ENCODE data around the gene ACTG2.
A peak's percentile ranks its signal among the peaks of the same experiment; 100 is the strongest.
"Not testable (repeated sequence)": the region's sequence is repeated elsewhere in the genome, so short reads cannot be mapped to it uniquely, and the experiment has no call there.

ACTG2 gene

GRCh38 chr2:73939419-73939818, 46.6 kb downstream of the ACTG2 start:
- TF ChIP-seq CTCF (IDR thresholded peaks at IDR 0.05; ENCODE audit: borderline replicate concordance, extremely low read depth, low read length, poor library complexity, severe bottlenecking) (peak; percentile 31), EZH2 (IDR thresholded peaks at IDR 0.05; ENCODE audit: borderline replicate concordance, low read depth, low read length, severe bottlenecking) (no peak)
- H3K27ac ChIP-seq (ENCODE audit: low read length), result no peak overlapping the region
- H4K20me1 ChIP-seq (ENCODE audit: insufficient read depth, low read length), result peaks cover 58% of the 10 kb centered on the region

GRCh38 chr2:73940066-73940465, 47.3 kb downstream of the ACTG2 start:
- not testable (repeated sequence) for ATAC-seq (ENCODE audit: insufficient read depth, low read depth); DNase-seq; H3K4me1 ChIP-seq (ENCODE audit: insufficient read depth, low read length); H3K27ac ChIP-seq (ENCODE audit: low read length); H2AFZ ChIP-seq (ENCODE audit: low read depth, low read length); H3K4me2 ChIP-seq (ENCODE audit: insufficient read depth, low read length); H3K9me3 ChIP-seq (ENCODE audit: insufficient read depth, low read length, severe bottlenecking); H3K4me3 ChIP-seq (ENCODE audit: low read depth in 1 of 2, low read length in 2 of 2); H3K27me3 ChIP-seq (ENCODE audit: insufficient read depth, low read length, poor library complexity); H3K9ac ChIP-seq (ENCODE audit: low read depth, low read length)
- peaks cover 98% of the 10 kb centered on the region for H3K79me2 ChIP-seq (ENCODE audit: insufficient read depth, low read length)
- peaks cover 63% of the 10 kb centered on the region for H4K20me1 ChIP-seq (ENCODE audit: insufficient read depth, low read length)
- H3K36me3 ChIP-seq (ENCODE audit: insufficient read depth, low read length), result peaks cover 84% of the 10 kb centered on the region

More at GRCh38 chr2:73939419-73939818, 46.6 kb downstream of the ACTG2 start:
- no peaks in the 10 kb centered on the region for H3K4me1 ChIP-seq (ENCODE audit: insufficient read depth, low read length)
- H3K36me3 ChIP-seq (ENCODE audit: insufficient read depth, low read length), result peaks cover 79% of the 10 kb centered on the region
- no peak overlapping the region for H3K9ac ChIP-seq (ENCODE audit: low read depth, low read length)
- no peaks in the 10 kb centered on the region for H3K27me3 ChIP-seq (ENCODE audit: insufficient read depth, low read length, poor library complexity)
- no peak overlapping the region for H3K4me3 ChIP-seq (ENCODE audit: low read depth in 1 of 2, low read length in 2 of 2)
- H3K79me2 ChIP-seq (ENCODE audit: insufficient read depth, low read length), result peaks cover 98% of the 10 kb centered on the region
- no peak overlapping the region for H2AFZ ChIP-seq (ENCODE audit: low read depth, low read length)
- H3K9me3 ChIP-seq (ENCODE audit: insufficient read depth, low read length, severe bottlenecking), result no peaks in the 10 kb centered on the region
- H3K4me2 ChIP-seq (ENCODE audit: insufficient read depth, low read length), result no peak overlapping the region
- no peak for DNase-seq
- ATAC-seq (ENCODE audit: insufficient read depth, low read depth), result peak; percentile 57; the same call in 2 of the 3 replicates

- H3K27ac ChIP-seq (ENCODE audit: low read length), result no peak overlapping the region
- H3K9me3 ChIP-seq (ENCODE audit: insufficient read depth, low read length, severe bottlenecking), result no peaks in the 10 kb centered on the region
- TF ChIP-seq EZH2 (IDR thresholded peaks at IDR 0.05; ENCODE audit: borderline replicate concordance, low read depth, low read length, severe bottlenecking), result no peak
- no peak for TF ChIP-seq CTCF (IDR thresholded peaks at IDR 0.05; ENCODE audit: borderline replicate concordance, extremely low read depth, low read length, poor library complexity, severe bottlenecking)
- ATAC-seq (ENCODE audit: insufficient read depth, low read depth) (no peak), DNase-seq (no peak)
- H3K79me2 ChIP-seq (ENCODE audit: insufficient read depth, low read length), result peaks cover 87% of the 10 kb centered on the region
- H3K4me2 ChIP-seq (ENCODE audit: insufficient read depth, low read length), result no peak overlapping the region
- no peaks in the 10 kb centered on the region for H3K4me1 ChIP-seq (ENCODE audit: insufficient read depth, low read length)
- peaks cover 52% of the 10 kb centered on the region for H4K20me1 ChIP-seq (ENCODE audit: insufficient read depth, low read length)
- no peak overlapping the region for H3K4me3 ChIP-seq (ENCODE audit: low read depth in 1 of 2, low read length in 2 of 2)
- H3K36me3 ChIP-seq (ENCODE audit: insufficient read depth, low read length), result peaks cover 87% of the 10 kb centered on the region
- H3K27me3 ChIP-seq (ENCODE audit: insufficient read depth, low read length, poor library complexity), result no peaks in the 10 kb centered on the region
- H2AFZ ChIP-seq (ENCODE audit: low read depth, low read length), result no peak overlapping the region
- H3K9ac ChIP-seq (ENCODE audit: low read depth, low read length), result no peak overlapping the region
Measured at GRCh38 chr2:73942664-73943063, 49.9 kb downstream of the ACTG2 start.

GRCh38 chr2:73944714-73945113, 51.9 kb downstream of the ACTG2 start:
- H3K36me3 ChIP-seq (ENCODE audit: insufficient read depth, low read length), result peaks cover 87% of the 10 kb centered on the region
- no peaks in the 10 kb centered on the region for H3K9me3 ChIP-seq (ENCODE audit: insufficient read depth, low read length, severe bottlenecking)
- no peak for DNase-seq
- no peak overlapping the region for H2AFZ ChIP-seq (ENCODE audit: low read depth, low read length)
- no peak for ATAC-seq (ENCODE audit: insufficient read depth, low read depth)
- no peak overlapping the region for H3K4me3 ChIP-seq (ENCODE audit: low read depth in 1 of 2, low read length in 2 of 2)
- H3K79me2 ChIP-seq (ENCODE audit: insufficient read depth, low read length), result peaks cover 69% of the 10 kb centered on the region
- H3K27me3 ChIP-seq (ENCODE audit: insufficient read depth, low read length, poor library complexity), result no peaks in the 10 kb centered on the region
- H3K9ac ChIP-seq (ENCODE audit: low read depth, low read length), result no peak overlapping the region
- H4K20me1 ChIP-seq (ENCODE audit: insufficient read depth, low read length), result peaks cover 34% of the 10 kb centered on the region
- no peak overlapping the region for H3K4me2 ChIP-seq (ENCODE audit: insufficient read depth, low read length)
- no peak overlapping the region for H3K27ac ChIP-seq (ENCODE audit: low read length)
- H3K4me1 ChIP-seq (ENCODE audit: insufficient read depth, low read length), result no peaks in the 10 kb centered on the region
- TF ChIP-seq CTCF (IDR thresholded peaks at IDR 0.05; ENCODE audit: borderline replicate concordance, extremely low read depth, low read length, poor library complexity, severe bottlenecking), result no peak
- no peak for TF ChIP-seq EZH2 (IDR thresholded peaks at IDR 0.05; ENCODE audit: borderline replicate concordance, low read depth, low read length, severe bottlenecking)
